ENCODE results near the gene CYGB. TPM values are rescaled to one million over a fixed set of nuclear protein-coding genes. Genes with fewer than 3 reads are reported as not detected.
"Not testable (repeated sequence)": the region's sequence is repeated elsewhere in the genome, so short reads cannot be mapped to it uniquely, and the experiment has no call there.

Gene CYGB
- total RNA-seq, 2 experiments from 2014 or later: not detected

DNA sequence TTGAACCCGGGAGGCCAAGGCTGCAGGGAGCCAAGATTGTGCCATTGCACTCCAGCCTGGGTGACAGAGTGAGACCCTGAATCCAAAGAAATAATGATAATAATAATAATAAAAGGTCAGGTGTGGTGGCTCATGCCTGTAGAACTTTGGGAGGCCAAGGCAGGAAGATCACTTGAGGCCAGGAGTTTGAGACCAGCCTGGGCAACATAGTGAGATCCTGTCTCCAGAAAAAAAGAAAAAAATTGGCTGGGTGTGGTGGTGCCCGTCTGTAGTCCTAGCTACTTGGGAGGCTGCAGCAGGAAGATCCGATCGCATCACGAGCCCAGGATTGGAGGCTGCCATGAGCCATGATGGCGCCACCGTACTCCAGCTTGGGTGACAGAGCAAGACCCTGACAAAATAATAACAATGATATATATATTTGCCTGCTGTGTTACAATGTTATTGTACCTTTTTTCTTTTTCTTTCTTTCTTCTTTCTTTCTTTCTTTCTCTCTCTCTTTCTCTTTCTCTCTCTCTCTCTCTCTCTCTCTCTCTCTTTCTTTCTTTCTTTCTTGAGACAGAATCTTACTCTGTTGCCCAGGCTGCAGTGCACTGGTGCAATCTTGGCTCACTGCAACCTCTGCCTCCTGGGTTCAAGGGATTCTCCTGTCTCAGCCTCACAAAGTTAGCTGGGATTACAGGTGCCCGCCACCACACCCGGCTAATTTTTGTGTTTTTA, 3.7 kb downstream of the CYGB start:
- POLR2A ChIA-PET; H3K4me1 Mint-ChIP-seq (ENCODE audit: low read depth); H3K4me3 Mint-ChIP-seq; H3K9me3 Mint-ChIP-seq; intact Hi-C loops (cut with micrococcal nuclease); H3K27ac Mint-ChIP-seq; H3K36me3 Mint-ChIP-seq; DNase-seq: not testable (repeated sequence)
- CTCF ChIA-PET: interaction anchor here (0.9 to 3.0 kb wide), 2 partner anchors 10 to 90 kb away, joined by 4 to 16 read pairs; no protein-coding TSS in a partner anchor
- H3K27me3 Mint-ChIP-seq: peaks cover 16% of the 10 kb centered on the region

DNA sequence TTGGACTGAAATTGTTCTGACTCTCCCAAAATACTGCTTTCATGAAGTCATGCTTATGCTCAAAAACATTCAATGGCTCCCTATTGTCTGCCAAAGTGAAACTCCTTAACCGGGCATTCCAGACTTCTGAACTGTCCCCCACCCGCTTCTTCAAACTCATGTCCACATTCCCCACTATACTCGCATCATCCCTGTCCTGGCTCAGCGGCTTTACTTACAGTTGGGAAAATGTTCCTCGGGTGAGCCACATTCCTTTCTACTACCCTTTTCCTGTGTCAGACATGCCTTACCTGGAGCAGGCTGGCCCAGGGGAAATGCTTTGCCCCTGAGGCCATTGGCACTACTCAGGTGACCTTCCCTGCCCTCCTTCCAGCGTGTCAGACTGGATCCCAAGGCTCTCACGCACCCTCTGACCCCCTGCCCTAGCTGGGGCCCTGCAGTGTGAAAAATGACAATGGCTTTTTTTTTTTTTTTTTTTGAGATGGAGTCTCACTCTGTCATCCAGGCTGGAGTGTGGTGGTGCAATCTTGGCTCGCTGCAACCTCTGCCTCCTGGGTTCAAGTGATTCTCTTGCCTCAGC, 5.3 kb downstream of the CYGB start:
- no peak overlapping the region for H3K4me3 Mint-ChIP-seq
- H3K36me3 Mint-ChIP-seq: no peaks in the 10 kb centered on the region
- H3K27me3 Mint-ChIP-seq: peaks cover 9% of the 10 kb centered on the region
- H3K4me1 Mint-ChIP-seq (ENCODE audit: low read depth): peaks cover 10% of the 10 kb centered on the region
- POLR2A ChIA-PET: no interaction called here
- H3K27ac Mint-ChIP-seq: no peak overlapping the region
- intact Hi-C loops (cut with micrococcal nuclease): no loop called here
- CTCF ChIA-PET: interaction anchor here (3.0 kb wide), 1 partner anchor 9 kb away, joined by 16 read pairs; no protein-coding TSS in a partner anchor
- DNase-seq: no peak
- no peaks in the 10 kb centered on the region for H3K9me3 Mint-ChIP-seq

DNA sequence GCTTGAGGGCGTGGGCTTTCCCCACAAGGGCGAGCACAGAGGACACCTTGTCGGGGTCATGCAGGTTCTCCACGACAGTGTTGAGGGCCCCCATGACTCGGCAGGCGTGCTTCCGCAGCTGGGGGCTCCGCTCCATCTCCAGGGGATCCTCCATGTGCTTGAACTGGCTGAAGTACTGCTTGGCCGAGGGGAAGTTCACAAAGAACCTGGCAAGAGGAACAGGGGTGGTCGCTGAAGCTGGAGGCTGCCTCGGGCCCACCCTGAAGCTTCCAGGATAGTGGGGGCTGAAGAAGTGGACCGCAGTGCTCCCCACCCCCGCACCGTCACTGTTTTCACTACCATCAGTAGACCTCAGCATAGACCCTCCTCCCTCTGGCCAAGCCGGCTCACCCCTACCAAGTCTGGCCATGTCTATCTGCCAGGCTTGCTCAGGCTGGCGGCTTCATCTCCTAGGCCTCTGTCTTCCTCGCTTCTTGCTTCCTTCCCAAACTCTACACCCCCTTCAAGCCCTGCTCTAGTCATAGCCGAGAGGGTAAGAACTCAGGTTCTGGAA, 5.9 kb downstream of the CYGB start:
- Mint-ChIP-seq H3K9me3 (no peaks in the 10 kb centered on the region), H3K27ac (no peak overlapping the region), H3K27me3 (peaks cover 4% of the 10 kb centered on the region), H3K4me3 (no peak overlapping the region), H3K36me3 (no peaks in the 10 kb centered on the region), H3K4me1 (ENCODE audit: low read depth) (peaks cover 11% of the 10 kb centered on the region)
- intact Hi-C loops (cut with micrococcal nuclease): no loop called here
- ChIA-PET POLR2A (no interaction called here), CTCF (no interaction called here)
- DNase-seq: no peak

DNA sequence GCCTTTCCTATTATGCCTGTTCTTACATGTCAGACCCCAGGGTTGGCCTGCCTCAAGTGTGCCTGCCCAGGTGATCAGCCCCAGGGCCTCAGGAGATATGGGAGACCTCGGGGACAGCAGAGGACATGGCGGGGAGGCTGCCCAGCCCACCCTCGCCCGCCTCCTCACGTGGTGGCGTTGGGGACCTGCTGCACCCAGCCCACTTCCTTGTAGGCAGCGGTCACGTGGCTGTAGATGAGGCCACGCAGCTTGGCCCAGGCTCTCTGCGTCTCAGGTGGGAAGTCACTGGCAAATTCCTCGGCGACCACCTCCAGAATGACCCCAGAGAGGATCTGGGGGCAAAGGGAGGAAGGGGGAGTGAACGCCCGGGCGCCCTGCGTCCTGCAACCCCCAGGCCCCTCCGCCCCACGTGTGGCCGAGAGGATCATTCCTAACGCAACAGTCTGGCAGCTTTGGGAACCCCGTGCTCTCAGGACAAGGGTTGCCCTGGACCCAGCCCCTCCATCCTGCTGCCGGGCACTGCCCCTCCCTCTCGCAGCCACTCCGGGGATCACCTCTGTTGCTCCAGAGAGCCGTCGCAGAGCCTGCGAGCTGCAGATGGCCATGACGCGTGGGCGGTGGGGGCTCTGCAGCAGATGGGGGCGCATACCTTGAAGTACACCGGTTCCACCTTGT, 6.6 kb downstream of the CYGB start:
- CTCF ChIA-PET: interaction anchor here (1.2 to 1.7 kb wide), 2 partner anchors 8 to 92 kb away, joined by 3 read pairs; partner anchors contain the start of gene PRCD
- intact Hi-C loops (cut with micrococcal nuclease): no loop called here
- H3K4me1 Mint-ChIP-seq (ENCODE audit: low read depth): peaks cover 11% of the 10 kb centered on the region

DNA sequence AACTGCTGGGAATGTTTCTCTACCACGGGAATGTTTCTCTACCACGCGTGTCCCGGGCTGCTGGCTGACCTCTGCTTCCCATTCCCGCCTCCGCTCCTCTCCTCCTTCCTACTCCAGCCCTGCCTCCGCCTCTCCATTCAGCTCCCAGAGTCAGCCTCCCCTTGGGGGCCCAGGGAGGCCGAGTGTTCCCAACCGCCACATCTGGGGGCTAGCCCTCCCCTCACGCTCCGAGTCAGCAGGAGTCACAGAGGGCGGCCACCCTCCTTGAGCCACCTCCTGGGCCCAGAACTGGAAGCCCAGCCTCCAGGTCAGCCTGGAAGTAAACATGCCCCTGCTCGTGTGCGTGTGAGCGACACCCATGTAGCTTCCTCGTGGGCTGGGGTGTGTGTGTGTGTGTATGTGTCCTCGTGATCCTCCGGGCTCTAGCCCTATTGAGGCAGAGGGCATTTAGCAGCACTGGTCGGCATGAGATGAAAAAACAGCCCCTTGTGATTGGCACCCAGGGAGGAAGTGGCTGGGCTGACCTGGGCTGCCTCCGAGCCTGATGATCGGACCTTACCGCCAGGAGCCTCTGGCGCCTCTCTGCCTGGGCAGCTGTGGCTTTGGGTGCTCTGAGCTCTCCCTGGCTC, 7.3 kb downstream of the CYGB start:
- H3K4me1 Mint-ChIP-seq (ENCODE audit: low read depth): peaks cover 11% of the 10 kb centered on the region
- no peak for DNase-seq
- H3K4me3 Mint-ChIP-seq: no peak overlapping the region
- ChIA-PET CTCF (interaction anchor here (0.6 to 1.7 kb wide), 3 partner anchors 9 to 93 kb away, joined by 3 read pairs; partner anchors contain the start of gene PRCD), POLR2A (no interaction called here)
- no peaks in the 10 kb centered on the region for H3K36me3 Mint-ChIP-seq
- H3K27ac Mint-ChIP-seq: no peak overlapping the region
- intact Hi-C loops (cut with micrococcal nuclease): no loop called here
- H3K27me3 Mint-ChIP-seq: peaks cover 2% of the 10 kb centered on the region
- no peaks in the 10 kb centered on the region for H3K9me3 Mint-ChIP-seq

More for the DNA sequence above, 6.6 kb downstream of the CYGB start:
- Mint-ChIP-seq H3K36me3 (no peaks in the 10 kb centered on the region), H3K27me3 (peaks cover 4% of the 10 kb centered on the region), H3K27ac (no peak overlapping the region), H3K9me3 (no peaks in the 10 kb centered on the region), H3K4me3 (no peak overlapping the region)
- DNase-seq: no peak
- POLR2A ChIA-PET: no interaction called here

DNA sequence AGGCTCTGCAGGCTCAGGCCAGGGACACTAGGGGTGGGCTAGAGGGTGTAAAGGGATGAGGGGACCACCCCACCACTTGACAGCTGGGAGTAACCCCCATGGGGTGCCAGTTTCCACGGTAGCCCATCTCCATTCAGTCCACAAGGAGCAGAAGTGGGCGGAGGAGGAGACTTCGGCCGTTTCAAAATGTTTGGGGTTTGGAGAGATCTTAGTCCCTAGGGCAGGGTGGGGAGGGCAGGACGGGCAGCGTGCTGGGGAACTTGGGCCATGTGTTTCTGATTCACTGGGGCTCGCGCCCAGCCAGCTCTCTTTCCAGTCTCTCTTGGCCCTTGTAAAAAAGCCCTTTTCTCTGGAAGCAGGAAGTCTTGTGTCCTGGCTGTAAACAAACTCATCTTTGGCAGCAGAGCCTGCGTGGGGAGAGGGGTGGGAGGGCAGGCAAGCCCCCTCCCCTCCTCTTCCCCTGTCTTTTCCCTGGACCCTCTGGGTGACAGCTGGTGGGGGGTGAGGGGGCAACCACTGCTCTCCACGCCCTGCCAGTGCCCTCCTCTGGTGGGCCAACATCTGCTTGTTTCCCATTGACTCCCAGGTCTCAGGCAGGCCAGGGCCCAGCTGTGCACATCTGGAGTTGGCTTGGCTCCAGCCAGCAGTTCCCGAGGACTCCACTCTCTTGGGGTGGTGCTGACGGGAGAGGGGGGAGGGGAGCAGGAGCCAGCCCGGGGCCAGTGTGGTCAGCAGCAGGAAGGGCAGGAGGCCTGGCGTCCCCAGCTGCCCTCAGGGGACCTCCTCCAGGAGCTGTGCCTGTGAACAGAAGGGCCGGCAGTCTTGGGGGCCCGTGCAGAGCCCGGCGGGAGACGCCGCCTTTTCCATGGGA, 8.1 kb downstream of the CYGB start:
- Mint-ChIP-seq H3K27me3 (no peaks in the 10 kb centered on the region), H3K36me3 (no peaks in the 10 kb centered on the region), H3K4me3 (no peak overlapping the region), H3K27ac (no peak overlapping the region), H3K9me3 (no peaks in the 10 kb centered on the region), H3K4me1 (ENCODE audit: low read depth) (peaks cover 11% of the 10 kb centered on the region)
- ChIA-PET CTCF (interaction anchor here (1.2 to 1.9 kb wide), 4 partner anchors 10 to 94 kb away, joined by 3 to 12 read pairs (median 6); partner anchors contain the start of gene PRCD), POLR2A (interaction anchor here (0.5 to 0.7 kb wide), 2 partner anchors 260 to 891 kb away, joined by 3 read pairs; no protein-coding TSS in a partner anchor)
- intact Hi-C loops (cut with micrococcal nuclease): no loop called here
- DNase-seq: no peak

DNA sequence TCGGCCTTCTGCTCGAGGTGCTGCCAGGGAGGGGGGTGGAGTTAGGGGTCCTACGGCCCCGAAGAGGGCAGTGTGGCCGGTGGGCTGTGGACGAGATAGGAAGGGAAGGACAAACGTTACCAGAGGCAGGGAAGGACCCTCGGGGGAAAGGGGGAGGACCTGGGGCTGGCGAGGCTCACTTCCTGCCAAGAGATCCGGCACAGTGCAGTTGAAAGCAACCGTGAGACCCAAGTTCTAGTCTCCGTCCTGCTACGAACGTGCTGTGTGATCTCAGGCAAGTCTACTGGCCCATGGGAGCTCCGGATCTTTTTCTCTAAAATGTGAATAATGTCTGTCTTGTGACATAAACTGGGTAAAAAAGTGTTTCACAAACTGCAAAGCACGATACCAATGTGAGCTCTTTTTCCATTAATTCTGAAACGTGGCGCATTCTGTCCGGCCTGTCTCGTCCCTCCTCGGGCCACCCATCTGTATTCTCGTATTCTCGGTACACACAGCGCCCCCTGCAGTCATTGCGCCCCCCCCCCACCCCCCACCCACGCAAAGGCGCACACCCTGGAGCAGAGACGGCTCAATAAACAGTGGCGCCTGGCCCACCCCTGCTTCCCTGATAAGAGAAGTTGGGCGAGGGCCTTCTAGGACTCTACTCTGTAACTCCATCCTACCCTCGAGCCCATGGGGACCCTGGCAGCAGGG, 8.8 kb downstream of the CYGB start:
- no peak for DNase-seq
- H3K27ac Mint-ChIP-seq: no peak overlapping the region
- intact Hi-C loops (cut with micrococcal nuclease): no loop called here

DNA sequence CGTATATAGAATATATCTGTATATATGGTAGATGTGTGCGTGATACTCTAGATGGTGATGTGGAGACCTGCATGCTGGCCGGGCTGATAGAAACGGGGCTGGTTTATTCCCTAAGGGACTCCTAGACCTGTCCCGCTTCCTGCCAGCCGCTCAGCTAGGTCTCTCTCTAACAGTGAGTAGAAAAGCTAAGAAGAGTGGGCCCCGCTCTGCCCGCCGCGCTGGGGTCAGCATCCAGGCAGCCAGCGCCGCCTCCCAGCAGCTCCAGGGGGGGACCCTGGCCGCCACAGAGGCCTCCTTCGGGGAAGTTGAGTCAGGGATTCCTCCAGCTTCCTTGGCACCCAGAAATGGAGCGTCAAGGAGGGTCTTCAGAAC, 9.4 kb downstream of the CYGB start:
- peaks cover 2% of the 10 kb centered on the region for H3K27me3 Mint-ChIP-seq
- POLR2A ChIA-PET: interaction anchor here (0.6 to 0.7 kb wide), 2 partner anchors 14 to 143 kb away, joined by 3 read pairs; no protein-coding TSS in a partner anchor

More for the DNA sequence above, 8.8 kb downstream of the CYGB start:
- Mint-ChIP-seq H3K27me3 (no peaks in the 10 kb centered on the region), H3K4me3 (no peak overlapping the region), H3K36me3 (no peaks in the 10 kb centered on the region), H3K9me3 (no peaks in the 10 kb centered on the region), H3K4me1 (ENCODE audit: low read depth) (peaks cover 12% of the 10 kb centered on the region)
- ChIA-PET CTCF (interaction anchor here (1.2 to 1.9 kb wide), 4 partner anchors 18 to 95 kb away, joined by 3 to 12 read pairs (median 6); no protein-coding TSS in a partner anchor), POLR2A (interaction anchor here (0.5 to 0.7 kb wide), 3 partner anchors 143 to 890 kb away, joined by 3 read pairs; no protein-coding TSS in a partner anchor)

DNA sequence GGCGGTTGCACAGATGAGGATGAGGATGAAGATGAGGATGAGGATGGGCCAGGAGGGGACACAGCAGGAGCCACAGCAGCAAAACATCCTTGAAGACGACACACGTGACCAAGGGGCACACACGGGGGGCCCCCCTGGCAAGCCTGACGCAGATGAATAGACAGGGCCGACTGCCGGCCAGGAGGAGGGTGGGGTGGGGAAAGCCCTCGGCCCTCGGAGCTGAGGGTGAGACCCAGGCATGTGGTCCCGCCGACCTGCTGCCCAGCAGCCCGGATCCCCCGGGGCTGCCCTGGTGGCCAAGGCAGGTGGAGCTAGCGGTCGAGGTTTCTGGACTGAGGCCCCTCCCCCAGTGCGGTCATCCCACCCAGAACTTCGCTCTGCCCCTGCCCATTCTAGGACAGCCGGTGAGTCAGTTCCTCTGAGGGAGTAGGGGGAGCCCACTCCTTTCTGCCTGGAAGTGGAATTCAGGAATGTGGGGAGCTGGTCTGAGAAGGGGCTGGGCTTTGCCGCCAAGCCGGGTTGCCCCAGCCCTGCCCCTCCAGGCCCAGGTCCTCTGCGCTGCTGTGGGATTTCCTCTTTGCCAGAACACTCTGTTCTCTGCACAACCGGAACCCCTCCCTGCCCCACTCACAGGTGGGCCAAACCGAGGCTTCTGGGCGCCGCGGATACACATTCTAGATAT, 9.9 kb downstream of the CYGB start:
- no peak overlapping the region for H3K27ac Mint-ChIP-seq
- H3K9me3 Mint-ChIP-seq: no peaks in the 10 kb centered on the region

More for the DNA sequence above, 9.4 kb downstream of the CYGB start:
- CTCF ChIA-PET: interaction anchor here (0.8 to 1.9 kb wide), 5 partner anchors 19 to 98 kb away, joined by 3 to 12 read pairs (median 5); no protein-coding TSS in a partner anchor
- Mint-ChIP-seq H3K27ac (no peak overlapping the region), H3K4me1 (ENCODE audit: low read depth) (peaks cover 16% of the 10 kb centered on the region), H3K4me3 (no peak overlapping the region), H3K36me3 (no peaks in the 10 kb centered on the region), H3K9me3 (no peaks in the 10 kb centered on the region)
- no peak for DNase-seq
- intact Hi-C loops (cut with micrococcal nuclease): no loop called here

DNA sequence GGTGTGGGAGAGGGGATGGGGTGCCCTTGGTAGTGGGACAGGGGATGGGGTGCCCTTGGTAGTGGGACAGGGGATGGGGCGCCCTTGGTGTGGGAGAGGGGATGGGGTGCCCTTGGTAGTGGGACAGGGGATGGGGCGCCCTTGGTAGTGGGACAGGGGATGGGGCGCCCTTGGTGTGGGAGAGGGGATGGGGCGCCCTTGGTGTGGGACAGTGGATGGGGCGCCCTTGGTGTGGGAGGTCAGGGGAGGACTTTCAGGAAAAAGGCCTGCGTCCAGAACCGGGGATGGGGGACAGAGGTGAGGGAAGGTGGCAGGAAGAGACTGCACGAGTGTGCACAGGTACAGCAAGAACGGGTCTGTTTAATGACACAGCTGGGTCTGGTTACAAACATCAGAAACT, 10.5 kb downstream of the CYGB start:
- CTCF ChIA-PET: interaction anchor here (1.9 kb wide), 1 partner anchor 96 kb away, joined by 12 read pairs; no protein-coding TSS in a partner anchor
- H3K27me3 Mint-ChIP-seq; POLR2A ChIA-PET; DNase-seq; H3K9me3 Mint-ChIP-seq; intact Hi-C loops (cut with micrococcal nuclease); H3K36me3 Mint-ChIP-seq; H3K27ac Mint-ChIP-seq; H3K4me3 Mint-ChIP-seq: not testable (repeated sequence)
- H3K4me1 Mint-ChIP-seq (ENCODE audit: low read depth): peaks cover 18% of the 10 kb centered on the region

More for the DNA sequence above, 9.9 kb downstream of the CYGB start:
- ChIA-PET CTCF (interaction anchor here (0.8 to 1.9 kb wide), 5 partner anchors 19 to 99 kb away, joined by 3 to 12 read pairs (median 5); no protein-coding TSS in a partner anchor), POLR2A (interaction anchor here (0.6 to 0.7 kb wide), 2 partner anchors 13 to 142 kb away, joined by 3 read pairs; no protein-coding TSS in a partner anchor)
- no peak overlapping the region for H3K4me3 Mint-ChIP-seq
- peak; percentile 42 for DNase-seq
- peaks cover 2% of the 10 kb centered on the region for H3K27me3 Mint-ChIP-seq
- intact Hi-C loops (cut with micrococcal nuclease): no loop called here
- no peaks in the 10 kb centered on the region for H3K36me3 Mint-ChIP-seq
- peaks cover 18% of the 10 kb centered on the region for H3K4me1 Mint-ChIP-seq (ENCODE audit: low read depth)

All from activated CD4-positive, alpha-beta memory T cell treated with anti-CD3 and anti-CD28 coated beads for 36 hours (primary cell).